ENCODE data around the gene KAT8. TPM values are rescaled to one million over a fixed set of nuclear protein-coding genes. Genes with fewer than 3 reads are reported as not detected.
"Not testable (repeated sequence)": the region's sequence is repeated elsewhere in the genome, so short reads cannot be mapped to it uniquely, and the experiment has no call there.

Gene KAT8
- total RNA-seq, 3 donors from 2014 or later = 61.1 to 83.1 (median 69.6) TPM

- Histone ChIP-seq H3K4me3 (no peak overlapping the region), H3K4me1 (ENCODE audit: low read depth) (no peaks in the 10 kb centered on the region), H3K36me3 (ENCODE audit: low read depth) (no peaks in the 10 kb centered on the region), H3K9me3 (no peaks in the 10 kb centered on the region)
- ATAC-seq (no peak), DNase-seq (no peak)
- TF ChIP-seq CTCF (IDR thresholded peaks at IDR 0.05) = no peak
- intact Hi-C loops (cut with DNase I, micrococcal nuclease) = loop anchor here in 1 of 2 donors (10.0 kb wide), 1 partner anchor 163 kb away; the partner anchor contains the start of gene HSD3B7
Measured at GRCh38 chr16:31147574-31147973, 30.1 kb downstream of the KAT8 start.

GRCh38 chr16:31148281-31148728 lies 30.8 kb downstream of the KAT8 start:
- no peaks in the 10 kb centered on the region for H3K9me3 ChIP-seq
- H3K4me3 ChIP-seq = no peak overlapping the region
- ATAC-seq (peak; percentile 95), DNase-seq (peak; percentile 85 to 90 (median 87))
- intact Hi-C loops (cut with DNase I, micrococcal nuclease) = loop anchor here in 1 of 2 donors (10.0 kb wide), 1 partner anchor 164 kb away; the partner anchor contains the start of gene HSD3B7
- H3K4me1 ChIP-seq (ENCODE audit: low read depth) = no peaks in the 10 kb centered on the region
- TF ChIP-seq CTCF (IDR thresholded peaks at IDR 0.05) = no peak
- no peaks in the 10 kb centered on the region for H3K36me3 ChIP-seq (ENCODE audit: low read depth)

GRCh38 chr16:31148896-31149295 lies 31.4 kb downstream of the KAT8 start:
- Histone ChIP-seq H3K4me1 (ENCODE audit: low read depth) (no peaks in the 10 kb centered on the region), H3K9me3 (no peaks in the 10 kb centered on the region), H3K4me3 (no peak overlapping the region), H3K36me3 (ENCODE audit: low read depth) (no peaks in the 10 kb centered on the region)
- peak in 1 of 3 donors; percentile 53 for DNase-seq
- no peak for TF ChIP-seq CTCF (IDR thresholded peaks at IDR 0.05)
- ATAC-seq = no peak
- intact Hi-C loops (cut with DNase I, micrococcal nuclease) = loop anchor here in 1 of 2 donors (10.0 kb wide), 1 partner anchor 164 kb away; the partner anchor contains the start of gene HSD3B7

GRCh38 chr16:31149332-31149731 lies 31.9 kb downstream of the KAT8 start:
- H3K36me3 ChIP-seq (ENCODE audit: low read depth) = no peaks in the 10 kb centered on the region
- DNase-seq = no peak
- TF ChIP-seq CTCF (IDR thresholded peaks at IDR 0.05) = no peak
- no peaks in the 10 kb centered on the region for H3K9me3 ChIP-seq
- ATAC-seq = no peak
- intact Hi-C loops (cut with DNase I, micrococcal nuclease) = loop anchor here in 1 of 2 donors (10.0 kb wide), 1 partner anchor 165 kb away; the partner anchor contains the start of gene HSD3B7
- H3K4me1 ChIP-seq (ENCODE audit: low read depth) = no peaks in the 10 kb centered on the region
- H3K4me3 ChIP-seq = no peak overlapping the region

GRCh38 chr16:31149894-31150890 lies 32.7 kb downstream of the KAT8 start, which contains the start of gene PRSS36:
Gene PRSS36, minus strand, starts transcription at chr16:31150066. Its CDS starts 31 bp downstream, at chr16:31150035.
- DNase-seq = no peak
- peak; percentile 12 for ATAC-seq
- Histone ChIP-seq H3K9me3 (no peaks in the 10 kb centered on the region), H3K4me3 (no peak within 1 kb of the TSS), H3K4me1 (ENCODE audit: low read depth) (no peaks in the 10 kb centered on the region), H3K36me3 (ENCODE audit: low read depth) (no peaks in the 10 kb centered on the region)
- intact Hi-C loops (cut with DNase I, micrococcal nuclease) = loop anchor here in 1 of 2 donors (10.0 kb wide), 1 partner anchor 165 kb away; the partner anchor contains the start of gene HSD3B7
- TF ChIP-seq CTCF (IDR thresholded peaks at IDR 0.05) = no peak

- DNase-seq; H3K9me3 ChIP-seq; H3K4me3 ChIP-seq; H3K4me1 ChIP-seq (ENCODE audit: low read depth); ATAC-seq; intact Hi-C loops (cut with DNase I, micrococcal nuclease); H3K36me3 ChIP-seq (ENCODE audit: low read depth): not testable (repeated sequence)
Measured at GRCh38 chr16:31150976-31151375, 33.5 kb downstream of the KAT8 start.
